Measurements from ENCODE around the gene RUNDC3A.
"Not testable (repeated sequence)": the region's sequence is repeated elsewhere in the genome, so short reads cannot be mapped to it uniquely, and the experiment has no call there.

Gene RUNDC3A

DNA sequence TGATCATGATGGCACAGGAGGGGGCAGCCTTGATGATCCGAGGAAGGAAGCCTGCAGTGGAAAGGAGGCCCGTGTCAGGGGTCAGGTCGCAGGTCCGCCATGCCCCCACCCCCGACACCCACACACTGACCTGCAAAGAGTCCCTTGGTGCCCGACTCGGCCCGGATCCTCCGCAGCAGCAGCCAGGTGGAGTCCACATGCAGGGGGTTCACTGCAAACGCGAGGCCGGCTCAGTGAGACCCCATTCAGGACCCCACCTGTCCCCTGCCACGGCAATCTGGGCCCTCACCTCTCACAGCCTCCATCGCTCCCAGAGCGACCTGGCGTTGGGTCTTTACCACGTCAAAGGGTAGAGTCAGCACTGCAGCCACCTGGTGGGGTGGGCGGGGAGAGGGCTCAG, 11.7 kb downstream of the RUNDC3A start:
- no peak for DNase-seq

DNA sequence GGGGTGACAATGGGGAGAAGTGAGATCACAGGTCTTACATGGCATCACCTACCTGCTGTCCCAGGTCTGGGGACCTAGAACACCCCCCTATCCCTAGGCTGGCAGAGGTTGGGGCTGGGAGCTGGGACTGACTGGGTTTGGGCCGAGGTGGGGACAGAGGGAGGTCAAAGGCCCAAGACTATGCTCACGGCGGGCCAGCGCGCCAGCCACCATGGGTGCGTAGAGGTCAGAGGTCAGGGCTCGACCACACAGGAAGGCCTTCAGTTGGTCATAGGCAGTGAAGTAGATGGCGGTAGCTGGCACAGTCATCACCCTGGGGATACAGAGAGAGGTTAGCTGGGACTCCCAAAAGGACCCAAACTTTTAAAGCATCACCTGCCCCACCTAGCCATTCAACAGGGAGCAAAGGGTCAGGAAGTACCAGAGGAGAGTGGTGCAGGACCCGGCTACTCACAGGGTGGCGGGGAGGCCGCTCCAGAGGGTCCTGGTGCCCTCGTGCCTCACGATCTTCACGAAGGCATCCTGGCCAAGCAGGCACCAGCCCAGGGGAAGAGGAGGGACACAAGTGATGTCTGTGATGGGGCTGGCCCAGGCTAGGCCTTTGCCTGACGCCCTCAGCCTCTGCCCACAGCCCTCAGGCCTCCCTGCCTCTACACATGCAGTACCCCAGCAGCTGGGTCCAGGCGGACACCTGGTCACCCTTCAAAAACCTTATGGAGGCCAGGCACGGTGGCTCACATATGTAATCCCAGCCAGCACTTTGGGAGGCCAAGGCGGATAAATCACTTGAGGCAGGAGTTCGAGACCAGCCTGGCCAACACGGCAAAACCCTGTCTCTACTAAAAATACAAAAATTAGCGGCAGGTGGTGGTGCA, 13.1 kb downstream of the RUNDC3A start:
- DNase-seq, result no peak

DNA sequence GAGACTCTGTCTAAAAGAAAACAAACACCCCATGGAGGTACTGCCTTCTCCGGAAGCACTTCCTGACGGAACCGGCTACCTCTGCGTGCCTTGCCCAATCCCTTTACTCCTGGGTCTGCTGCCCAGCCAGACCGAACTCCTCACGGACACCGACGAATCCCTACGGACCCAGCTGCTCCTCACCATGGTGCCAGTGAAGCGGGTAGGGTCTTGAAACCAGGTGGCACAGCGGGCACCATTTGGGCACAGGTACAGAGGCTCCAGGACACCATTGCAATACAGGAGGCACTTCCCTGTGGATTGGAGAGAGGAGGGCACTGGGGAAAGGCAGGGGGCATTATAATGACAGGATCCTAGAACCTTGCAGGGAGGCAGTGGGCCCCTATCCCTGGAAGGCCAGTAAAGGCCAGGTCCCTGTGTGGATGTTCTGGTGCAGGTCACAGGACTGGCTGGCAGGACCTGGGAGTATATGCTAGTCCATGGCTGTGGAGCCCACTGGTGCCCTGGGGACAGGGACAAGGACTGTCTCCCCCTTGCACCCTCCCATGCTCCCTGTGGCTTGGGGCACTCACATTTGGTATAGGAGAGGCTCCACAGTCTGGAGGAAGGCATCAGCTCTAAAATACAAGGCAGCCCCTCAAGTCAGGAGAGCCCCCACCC, 14.0 kb downstream of the RUNDC3A start:
- DNase-seq, result no peak

DNA sequence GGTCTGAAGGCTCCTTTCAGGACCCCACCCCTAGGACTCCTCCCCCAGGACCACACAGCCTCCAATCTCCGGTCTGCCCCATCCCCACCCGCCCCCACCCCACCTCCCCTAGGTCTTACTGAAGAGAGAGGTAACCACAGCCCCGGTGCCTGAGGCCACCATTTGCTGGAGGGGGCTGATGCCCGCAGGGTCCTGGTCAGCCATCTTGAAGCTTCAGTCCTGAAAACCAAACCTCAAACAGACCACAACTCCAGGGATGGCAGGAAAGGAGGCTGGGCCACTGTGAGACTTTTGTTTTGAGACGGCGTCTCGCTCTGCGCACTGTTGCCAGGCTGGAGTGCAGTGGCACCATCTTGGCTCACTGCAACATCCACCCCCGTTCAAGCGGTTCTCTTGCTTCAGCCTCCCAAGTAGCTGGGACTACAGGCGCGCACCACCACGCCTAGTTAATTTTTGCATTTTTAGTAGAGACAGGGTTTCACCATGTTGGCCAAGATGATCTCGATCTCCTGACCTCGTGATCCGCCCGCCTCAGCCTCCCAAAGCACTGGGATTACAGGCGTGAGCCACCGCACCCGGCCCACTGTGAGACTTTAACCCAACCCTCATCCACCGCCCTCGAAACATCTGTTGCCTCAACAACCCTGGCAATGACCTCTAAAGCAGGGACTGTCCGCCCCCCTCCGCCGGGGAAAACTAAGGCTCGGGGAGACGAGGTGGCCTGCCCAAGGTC, 15.1 kb downstream of the RUNDC3A start:
- DNase-seq, result no peak

DNA sequence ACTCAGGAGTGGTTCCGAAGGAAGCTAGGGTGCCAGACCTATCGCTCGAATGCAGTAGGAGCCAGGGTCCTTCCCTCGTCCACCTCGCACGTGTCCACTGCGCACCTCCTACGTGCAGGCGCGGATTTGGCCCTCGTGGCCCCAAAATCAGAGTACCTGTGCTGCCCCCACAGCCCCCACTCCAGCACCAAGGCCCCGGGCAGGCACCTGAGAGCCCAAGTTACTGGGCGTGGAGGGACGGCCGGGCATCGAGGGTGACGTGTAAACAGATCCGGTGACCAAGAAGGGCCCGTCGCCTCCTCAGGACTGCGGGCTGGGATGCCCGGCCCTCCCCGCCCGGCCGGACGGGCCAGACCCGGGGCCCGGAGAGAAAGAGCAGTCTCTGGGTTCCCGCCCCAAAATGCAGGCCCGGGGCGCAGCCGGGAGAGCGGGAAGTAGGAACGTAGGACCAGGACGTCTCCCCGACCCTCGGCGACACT, 15.7 kb downstream of the RUNDC3A start:
- DNase-seq, result peak in 1 of 5 donors; percentile 14

DNA sequence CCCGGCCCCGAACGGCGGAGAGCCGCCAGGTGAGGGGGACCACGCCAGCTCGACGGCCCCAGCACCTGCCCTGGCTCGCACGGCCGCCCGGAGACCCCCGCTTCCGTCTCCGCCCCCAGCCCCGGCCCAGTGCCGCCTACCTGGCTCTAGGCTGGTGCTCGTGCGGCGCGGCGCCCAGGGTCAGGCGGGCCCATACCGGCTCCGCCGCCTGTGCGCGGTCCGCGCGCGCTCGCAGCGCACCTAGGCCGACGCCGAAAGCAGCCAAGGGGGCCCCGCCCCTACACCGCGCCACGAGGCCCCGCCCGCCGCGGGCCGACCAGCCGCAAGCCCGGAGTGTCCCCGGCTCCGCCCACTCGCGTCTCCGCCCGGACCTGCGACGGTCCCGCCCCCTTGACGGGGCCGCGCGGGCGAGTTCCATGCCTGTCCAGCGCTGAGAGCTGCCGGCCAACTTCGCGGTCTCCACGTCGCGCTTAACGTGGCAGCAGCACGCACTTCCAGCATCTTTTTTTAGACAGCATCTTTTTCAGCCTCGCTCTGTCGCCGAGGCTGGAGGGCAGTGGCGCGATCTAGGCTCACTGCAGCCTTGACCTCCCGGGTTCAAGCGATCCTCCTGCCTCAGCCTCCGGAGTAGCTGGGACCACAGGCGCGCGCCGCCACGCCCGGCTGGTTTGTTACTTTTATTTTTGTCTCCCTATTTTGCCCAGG, 16.3 kb downstream of the RUNDC3A start, which contains the start of gene SLC25A39:
Gene SLC25A39, minus strand, starts transcription at position 253 of the 705 bp plus-strand sequence. CDS start 1,261 bp downstream, outside the sequence.
- DNase-seq, result peak; percentile 89 to 94 (median 90)

DNA sequence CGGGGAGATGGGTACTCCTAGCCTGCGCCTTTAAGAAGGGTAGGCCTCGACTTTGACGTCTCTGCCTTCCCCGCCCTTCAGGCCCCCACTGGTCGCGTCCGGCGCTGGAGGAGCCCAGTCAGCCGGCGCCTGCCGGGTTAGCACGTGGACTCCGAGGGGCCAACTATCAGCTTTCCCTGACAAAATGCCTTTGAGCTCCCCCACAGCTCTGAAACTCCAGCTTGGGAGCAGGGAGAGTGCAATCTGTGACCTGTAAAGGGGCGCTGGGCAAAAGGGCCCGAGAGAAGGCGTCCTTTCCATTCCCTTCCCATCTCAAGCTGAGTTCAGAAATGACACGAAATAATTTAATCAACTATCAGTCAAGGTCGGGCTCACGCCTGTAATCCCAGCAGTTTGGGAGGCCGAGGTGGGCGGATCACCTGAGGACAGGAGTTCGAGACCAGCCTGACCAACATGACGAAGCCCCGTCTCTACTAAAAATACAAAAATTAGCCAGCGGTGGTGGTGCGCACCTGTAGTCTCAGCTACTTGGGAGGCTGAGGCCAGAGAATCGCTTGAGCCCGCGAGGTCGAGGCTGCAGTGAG, 18.6 kb downstream of the RUNDC3A start:
- DNase-seq, result peak; percentile 91 to 97 (median 92)

DNA sequence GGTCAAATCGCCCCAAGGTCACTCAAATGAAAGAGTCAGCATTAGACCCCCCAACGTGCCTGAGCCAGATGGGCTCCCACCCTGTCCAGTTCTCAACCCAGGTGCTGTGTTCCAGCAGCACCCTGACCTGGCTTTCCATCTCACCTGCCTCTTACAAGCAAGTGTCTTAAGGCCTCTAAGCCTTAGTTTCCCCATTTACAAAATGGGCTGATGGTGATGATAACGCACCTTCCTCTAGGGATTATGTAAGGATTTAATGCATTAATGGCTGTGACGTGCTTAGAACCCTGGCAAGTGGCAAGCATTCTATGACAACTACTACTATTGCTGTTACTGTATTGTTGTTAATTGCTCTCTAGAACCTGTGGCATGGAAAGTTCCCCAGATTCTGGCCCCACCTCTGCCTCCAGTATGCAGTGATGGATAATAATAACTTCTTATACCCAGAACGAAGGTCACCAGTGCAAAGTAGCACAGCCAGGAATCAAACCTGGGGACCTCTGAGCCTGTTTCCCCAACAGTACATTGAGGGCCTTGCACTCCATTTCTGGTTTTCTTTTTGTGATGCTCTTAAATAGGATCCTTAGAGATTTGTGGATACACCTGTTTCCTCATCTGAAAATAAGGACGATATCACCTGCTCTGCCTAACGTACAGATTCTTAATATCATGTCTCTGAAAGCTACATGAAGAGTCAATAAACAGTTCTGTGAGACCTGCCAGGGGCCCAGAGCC, 19.5 kb downstream of the RUNDC3A start:
- no peak for DNase-seq

DNA sequence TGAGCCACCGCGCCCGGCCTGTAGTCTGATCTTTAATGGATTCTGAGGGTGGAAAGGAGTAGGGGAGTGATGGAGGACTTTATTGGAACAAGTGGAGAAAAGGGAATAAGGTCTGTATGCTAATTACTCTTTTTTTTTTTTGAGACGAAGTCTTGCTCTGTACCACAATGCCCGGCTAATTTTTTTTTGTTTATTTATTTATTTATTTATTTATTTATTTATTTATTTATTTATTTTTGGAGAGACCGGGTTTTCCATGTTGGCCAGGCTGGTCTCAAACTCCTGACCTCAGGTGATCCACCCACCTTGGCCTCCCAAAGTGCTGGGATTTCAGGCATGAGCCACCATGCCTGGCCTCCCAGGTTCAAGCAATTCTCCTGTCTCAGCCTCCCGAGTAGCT, 21.1 kb downstream of the RUNDC3A start:
- not testable (repeated sequence) for DNase-seq

DNA sequence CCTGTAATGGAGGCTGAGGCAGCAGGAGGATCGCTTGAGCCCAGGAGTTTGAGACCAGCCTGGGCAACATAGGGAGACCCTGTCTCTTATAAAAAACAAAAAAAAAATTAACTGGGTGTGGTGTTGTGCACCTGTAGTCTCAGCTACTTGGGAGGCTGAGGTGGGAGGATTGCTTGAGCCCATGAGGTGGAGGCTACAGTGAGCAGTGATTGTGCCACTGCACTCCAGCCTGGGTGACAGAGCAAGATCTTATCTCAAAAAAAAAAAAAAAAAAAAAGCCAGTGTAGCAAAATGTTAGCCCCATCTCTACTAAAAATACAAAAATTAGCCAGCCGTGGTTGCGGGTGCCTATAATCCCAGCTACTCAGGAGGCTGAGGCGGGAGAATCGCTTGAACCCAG, 21.9 kb downstream of the RUNDC3A start:
- not testable (repeated sequence) for DNase-seq

DNA sequence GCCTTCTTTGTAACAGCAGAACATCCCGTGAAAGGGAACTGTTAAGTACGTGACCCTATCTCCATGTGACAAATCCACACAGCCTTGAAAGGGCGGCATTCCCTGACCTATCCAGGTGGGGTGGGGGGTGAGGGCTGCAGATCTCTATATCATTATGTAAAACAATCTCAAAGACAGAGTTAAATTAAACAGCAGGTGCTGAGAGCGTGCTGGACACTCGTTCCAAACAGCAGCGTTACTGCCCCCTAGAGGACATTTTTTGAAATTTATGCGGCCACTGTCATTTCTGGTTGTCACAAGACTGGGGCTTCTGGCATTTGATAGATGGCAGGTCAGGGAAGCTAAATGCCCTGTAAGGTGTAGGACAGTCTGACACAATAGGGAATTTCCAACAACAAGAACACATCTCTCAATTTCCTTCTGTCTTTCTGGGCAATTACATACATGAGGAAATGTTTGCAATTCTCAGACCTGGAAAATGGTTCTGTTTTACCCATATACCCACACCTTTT, 22.9 kb downstream of the RUNDC3A start:
- peak; percentile 30 to 71 (median 65) for DNase-seq

DNA sequence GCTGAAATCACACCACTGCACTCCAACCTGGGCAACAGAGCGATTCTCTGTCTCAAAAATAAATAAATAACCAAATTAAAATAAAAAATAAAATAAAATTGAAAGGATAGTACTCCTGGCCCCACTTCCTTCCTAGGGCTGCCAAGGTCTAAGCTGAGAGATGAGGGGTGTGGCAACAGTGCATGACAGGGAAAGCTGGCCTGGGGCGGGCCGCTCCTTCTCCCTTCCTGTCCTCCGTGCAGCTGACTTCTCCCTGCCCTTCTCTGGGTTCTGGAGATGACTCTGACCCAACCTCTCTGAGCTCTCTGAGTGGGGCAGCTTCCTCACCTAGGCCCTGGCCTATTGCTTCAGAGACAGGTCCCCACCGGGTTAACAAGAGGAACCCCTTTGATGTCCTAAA, 25.0 kb downstream of the RUNDC3A start:
- DNase-seq, result no peak

DNA sequence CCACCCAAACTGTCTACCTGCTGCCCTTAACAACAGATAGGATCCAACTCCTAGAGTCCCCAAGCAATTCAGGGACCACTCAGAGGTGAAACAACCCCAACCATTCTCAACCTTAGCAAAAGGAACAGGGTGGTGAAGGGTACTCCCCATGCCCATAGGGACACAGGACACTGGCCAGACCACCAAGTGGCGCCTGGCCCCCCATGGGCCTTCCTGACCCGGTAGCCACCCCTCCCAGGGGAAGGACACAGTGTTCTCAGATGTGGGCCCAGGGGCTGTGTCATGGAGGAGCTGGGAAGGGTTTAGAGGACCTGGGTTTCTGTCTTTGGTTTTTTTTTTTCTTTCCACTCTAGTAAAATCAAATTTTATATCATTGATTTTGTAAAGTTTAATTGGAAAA, 25.9 kb downstream of the RUNDC3A start:
- no peak for DNase-seq

DNA sequence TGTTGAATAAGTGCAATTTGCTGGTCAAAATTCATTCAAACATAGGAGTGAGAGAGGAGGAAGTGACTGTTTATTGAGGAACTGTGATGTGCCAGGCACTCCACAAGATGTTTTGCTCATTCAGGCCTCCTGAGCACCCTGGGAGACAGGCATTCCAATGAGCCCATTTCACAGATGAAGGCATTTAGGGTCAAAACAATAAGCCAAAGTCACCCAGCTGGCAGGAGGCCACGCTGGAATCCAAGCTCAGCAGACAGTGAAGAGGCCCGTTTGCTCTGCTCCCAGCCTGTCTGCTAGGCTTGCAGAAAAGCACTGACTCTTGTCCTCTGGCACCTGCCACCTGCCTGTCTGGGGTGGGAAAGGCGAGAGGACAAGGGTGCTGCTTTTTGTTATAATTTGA, 26.3 kb downstream of the RUNDC3A start:
- DNase-seq, result no peak

DNA sequence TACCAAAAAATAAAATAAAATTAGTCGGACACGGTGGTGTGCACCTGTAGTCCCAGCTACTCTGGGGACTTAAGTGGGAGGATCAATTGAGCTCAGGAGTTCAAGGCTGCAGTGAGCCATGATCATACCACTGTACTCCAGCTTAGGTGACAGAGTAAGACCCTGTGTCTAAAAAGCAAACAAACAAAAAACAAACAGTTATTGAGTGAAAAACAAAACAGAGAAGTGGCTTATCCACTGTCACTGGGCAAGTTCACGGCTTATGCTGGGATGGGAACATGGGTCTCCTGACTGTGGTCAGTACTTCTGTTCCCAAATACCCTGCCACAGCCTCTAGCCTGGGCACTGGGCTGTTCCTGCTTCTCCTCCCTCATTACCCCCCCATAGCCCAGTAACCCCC, 27.2 kb downstream of the RUNDC3A start:
- no peak for DNase-seq

DNA sequence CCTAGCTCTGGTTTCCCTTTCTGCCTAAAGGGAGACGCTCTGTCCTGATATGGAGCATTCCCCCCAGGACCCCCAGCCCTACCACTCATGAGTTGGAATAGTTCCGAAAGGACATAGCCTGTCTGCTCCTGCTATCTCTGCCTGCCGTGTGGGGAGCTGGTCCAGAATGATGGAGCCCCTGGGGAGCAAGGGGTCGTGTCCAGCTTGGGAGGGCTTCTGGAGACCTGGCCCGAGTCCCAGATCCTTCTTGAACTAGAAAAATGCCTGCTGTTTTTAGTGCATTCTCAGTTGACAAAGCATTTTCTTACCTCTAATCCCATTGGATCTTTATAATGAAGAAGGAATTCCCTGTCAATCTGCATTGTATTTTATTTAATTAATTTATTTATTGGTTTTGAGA, 27.6 kb downstream of the RUNDC3A start:
- no peak for DNase-seq

DNA sequence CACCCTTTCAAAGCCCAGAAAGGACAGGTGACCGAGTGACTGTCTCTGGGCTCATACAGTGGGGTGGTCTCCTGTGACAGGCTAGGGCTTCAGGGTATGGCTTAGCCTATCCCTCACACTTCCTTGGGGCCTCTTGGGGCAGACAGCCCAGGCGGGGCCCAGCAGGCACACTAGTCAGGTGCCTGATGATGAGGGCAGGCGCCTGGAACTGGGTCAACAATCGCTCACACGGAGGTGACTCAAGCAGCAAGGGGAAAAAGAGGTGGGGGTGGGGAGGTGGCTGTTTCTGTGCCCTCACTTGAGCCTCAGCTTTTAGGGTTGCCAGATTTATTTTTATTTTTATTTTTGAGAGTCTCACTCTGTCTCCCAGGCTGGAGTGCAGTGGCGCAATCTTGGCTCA, 30.3 kb downstream of the RUNDC3A start:
- no peak for DNase-seq

DNA sequence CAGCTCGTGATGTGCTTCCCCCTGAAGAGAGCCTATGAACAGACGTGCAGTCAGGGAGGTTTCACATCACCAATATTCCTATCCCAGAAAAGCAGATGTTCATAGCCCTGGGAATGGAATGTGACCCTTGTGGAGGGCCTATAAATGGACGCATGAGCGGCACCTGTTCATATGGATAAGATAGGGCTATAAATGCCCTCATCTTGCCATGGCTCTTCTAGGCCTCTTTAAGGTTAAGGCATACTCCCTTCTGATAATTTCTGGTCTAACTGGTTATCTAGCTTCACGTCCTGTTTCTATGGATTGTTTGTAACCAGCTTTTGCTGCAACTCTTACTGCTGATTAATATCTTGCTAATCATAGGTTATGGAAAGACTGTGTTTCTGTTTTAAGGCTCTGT, 32.2 kb downstream of the RUNDC3A start:
- not testable (repeated sequence) for DNase-seq

DNA sequence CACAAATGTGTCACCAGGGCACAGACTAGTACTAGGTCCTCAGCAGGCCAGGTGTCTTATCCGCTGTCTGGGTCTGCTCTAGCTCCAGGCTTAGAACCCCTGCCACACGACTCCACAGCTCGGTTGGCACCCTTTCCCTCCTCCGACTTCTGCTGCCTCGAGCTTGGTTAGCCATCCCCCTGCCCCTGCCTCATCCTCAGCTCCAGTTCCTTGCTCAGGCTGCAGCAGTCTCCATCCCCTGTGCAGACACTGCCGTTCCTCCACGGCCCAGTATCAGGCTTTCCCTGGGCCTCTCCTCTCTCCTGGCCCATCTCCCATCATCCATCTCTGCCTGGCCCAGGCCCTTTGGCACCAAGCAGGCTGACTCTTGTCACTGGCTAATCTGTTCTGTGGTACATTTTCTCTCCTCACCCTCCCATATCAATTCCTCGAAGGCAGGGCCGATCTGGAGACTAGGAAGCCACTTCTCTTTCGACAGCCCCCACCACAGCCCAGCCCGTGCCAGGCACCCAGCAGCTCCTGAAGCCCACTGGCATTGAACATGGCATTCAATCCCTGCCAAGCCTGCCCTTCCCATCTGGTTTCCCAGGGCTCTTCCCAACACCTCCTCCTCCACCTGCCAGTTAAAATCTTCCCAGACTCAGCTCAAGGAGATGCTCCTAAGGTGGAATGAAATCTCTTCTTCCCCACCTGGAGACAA, 35.3 kb downstream of the RUNDC3A start:
- no peak for DNase-seq

DNA sequence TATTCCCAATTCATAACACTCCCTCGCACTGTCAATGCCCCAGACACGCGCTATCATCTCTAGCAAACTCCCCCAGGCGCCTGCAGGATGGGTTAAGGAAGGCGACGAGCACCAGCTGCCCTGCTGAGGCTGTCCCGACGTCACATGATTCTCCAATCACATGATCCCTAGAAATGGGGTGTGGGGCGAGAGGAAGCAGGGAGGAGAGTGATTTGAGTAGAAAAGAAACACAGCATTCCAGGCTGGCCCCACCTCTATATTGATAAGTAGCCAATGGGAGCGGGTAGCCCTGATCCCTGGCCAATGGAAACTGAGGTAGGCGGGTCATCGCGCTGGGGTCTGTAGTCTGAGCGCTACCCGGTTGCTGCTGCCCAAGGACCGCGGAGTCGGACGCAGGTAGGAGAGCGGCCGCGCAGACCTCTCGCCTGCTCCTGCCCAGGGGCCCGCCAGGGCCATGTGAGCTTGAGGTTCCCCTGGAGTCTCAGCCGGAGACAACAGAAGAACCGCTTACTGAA, 36.6 kb downstream of the RUNDC3A start, which contains the start of gene GRN:
Gene GRN, plus strand, starts transcription at position 364 of the 515 bp plus-strand sequence. CDS start 3,863 bp downstream, outside the sequence.
- DNase-seq, result peak; percentile 65 to 87 (median 77)
